ENCODE measurements around the gene GRAMD1C. TPM values are rescaled to one million over a fixed set of nuclear protein-coding genes. Genes with fewer than 3 reads are reported as not detected.
A peak's percentile ranks its signal among the peaks of the same experiment; 100 is the strongest.

GRAMD1C gene
- total RNA-seq, 2 donors from 2014 or later, result 1.4 to 3.0 TPM

DNA sequence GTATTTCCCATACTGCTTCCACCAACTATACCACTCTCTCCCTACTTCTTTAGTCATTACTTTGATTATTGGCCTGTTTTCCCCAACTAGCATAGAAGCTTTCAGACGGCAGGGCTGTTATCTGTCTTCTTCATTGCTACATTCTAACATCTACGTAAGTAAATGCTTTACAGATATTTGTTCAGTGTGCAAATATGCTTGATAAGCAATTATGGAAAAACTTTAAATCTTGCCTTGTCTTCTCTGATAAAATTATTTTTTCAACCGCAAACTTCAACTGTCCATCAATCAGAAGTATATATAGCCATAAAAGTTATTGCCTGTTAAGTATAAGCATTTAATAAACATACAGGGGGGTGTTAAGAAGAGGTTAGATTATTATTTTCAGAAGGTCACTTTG lies 145.0 kb downstream of the GRAMD1C start:
- no peak for ATAC-seq (replicated peaks in 1 of 2)
- H3K27ac Mint-ChIP-seq, result peak overlapping the region; percentile 13
- H3K9me3 Mint-ChIP-seq, result peaks cover 0 to 1% of the 10 kb centered on the region in 2 donors
- H3K4me3 Mint-ChIP-seq, result no peak overlapping the region
- no peaks in the 10 kb centered on the region for H3K4me1 Mint-ChIP-seq (ENCODE audit: low read depth)
- DNase-seq, result no peak
- no peaks in the 10 kb centered on the region for H3K27me3 Mint-ChIP-seq (ENCODE audit: low read depth)
- peaks cover 0 to 2% of the 10 kb centered on the region in 2 donors for H3K36me3 Mint-ChIP-seq (ENCODE audit: insufficient read depth in 2 of 2)

DNA sequence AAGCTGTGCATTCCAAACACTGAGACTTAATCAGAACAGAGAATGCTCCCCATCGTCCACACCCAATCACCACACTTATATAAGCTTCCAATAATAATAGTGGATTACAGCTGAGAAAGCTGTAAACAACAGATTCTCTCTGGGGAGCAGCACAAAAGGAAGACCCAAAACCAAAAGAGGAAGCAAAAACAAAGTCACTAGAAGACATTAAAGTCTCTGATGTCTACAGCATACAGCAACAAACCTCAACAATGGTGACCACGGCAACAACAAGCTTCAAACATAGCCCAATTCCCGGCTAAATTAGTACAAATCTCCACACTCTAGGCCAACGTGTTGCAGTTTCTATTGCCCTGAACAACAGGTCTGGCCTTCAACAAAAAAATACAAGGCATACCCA lies 147.0 kb downstream of the GRAMD1C start:
- ATAC-seq (replicated peaks in 1 of 2) (no peak), DNase-seq (no peak)
- no peaks in the 10 kb centered on the region for H3K27me3 Mint-ChIP-seq (ENCODE audit: low read depth)
- peaks cover 0 to 1% of the 10 kb centered on the region in 2 donors for H3K9me3 Mint-ChIP-seq
- no peak overlapping the region for H3K4me3 Mint-ChIP-seq
- no peaks in the 10 kb centered on the region for H3K4me1 Mint-ChIP-seq (ENCODE audit: low read depth)
- peaks cover 0 to 2% of the 10 kb centered on the region in 2 donors for H3K36me3 Mint-ChIP-seq (ENCODE audit: insufficient read depth in 2 of 2)
- no peak overlapping the region for H3K27ac Mint-ChIP-seq

Other genes with a start within 250 kb of the GRAMD1C start
- 10 to 100 TPM; 16.8 to 18.2 TPM for gene USF3, start 142.1 kb upstream of the GRAMD1C start, total RNA-seq
- 100 to 1,000 TPM in 1 of 2 donors, 10 to 100 TPM in 1; 90.5 to 105 TPM for gene NAA50, start 92.5 kb upstream of the GRAMD1C start, total RNA-seq
- 10 to 100 TPM; 30.7 to 31.3 TPM for gene ATP6V1A, start 91.8 kb upstream of the GRAMD1C start, total RNA-seq
- 1 to 10 TPM; 3.6 to 4.5 TPM for gene ZDHHC23, start 109.2 kb downstream of the GRAMD1C start, total RNA-seq
- gene CCDC191, start 217.7 kb downstream of the GRAMD1C start, total RNA-seq, result 1 to 10 TPM; 4.8 to 5.4 TPM
- 10 to 100 TPM; 23.8 to 27.5 TPM for gene QTRT2, start 217.9 kb downstream of the GRAMD1C start, total RNA-seq